GM12801 (cell line): Measurements from ENCODE around the gene CD200.

Experiments used
- TF ChIP-seq, protein P1 (sequence below): IDR thresholded peaks from one replicate; pipeline ENCODE4 v1.5.1; 2011; ENCODE audit warnings: control low read depth; ENCODE audit not compliant: insufficient read length; ENCODE audit errors: extremely low read depth

The CD200 gene

DNA sequence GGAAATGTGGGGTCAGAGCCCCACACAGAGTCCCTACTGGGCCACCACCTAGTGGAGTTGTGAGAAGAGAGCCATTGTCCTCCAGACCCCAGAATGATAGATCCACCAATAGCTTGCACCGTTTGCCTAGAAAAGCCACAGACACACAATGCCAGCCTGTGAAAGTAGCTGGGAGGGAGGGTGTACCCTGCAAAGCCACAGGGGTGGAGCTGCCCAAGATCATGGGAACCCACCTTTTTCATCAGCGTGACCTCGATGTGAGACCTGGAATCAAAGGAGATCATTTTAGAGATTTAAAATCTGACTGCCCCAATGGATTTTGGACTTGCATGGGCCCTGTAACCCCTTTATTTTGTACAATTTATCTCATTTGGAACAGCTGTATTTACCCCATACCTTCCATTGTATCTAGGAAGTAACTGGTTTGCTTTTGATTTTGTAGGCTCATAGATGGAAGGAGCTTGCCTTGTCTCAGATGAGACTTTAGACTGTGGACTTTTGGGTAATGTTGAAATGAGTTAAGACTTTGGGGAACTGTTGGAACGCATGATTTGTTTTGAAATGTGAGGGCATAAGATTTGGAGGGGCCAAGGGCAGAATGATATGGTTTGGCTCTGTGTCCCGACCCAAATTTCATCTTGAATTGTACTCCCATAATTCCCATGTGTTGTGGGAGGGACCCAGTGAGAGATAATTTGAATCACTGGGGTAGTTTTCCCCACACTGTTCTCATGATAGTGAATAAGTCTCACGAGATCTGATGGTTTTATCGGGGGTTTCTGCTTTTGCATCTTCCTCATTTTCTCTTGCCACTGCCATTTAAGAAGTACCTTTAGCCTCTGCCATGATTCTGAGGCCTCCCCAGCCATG, 49.0 kb downstream of the CD200 start:
- TF ChIP-seq, protein P1, sequence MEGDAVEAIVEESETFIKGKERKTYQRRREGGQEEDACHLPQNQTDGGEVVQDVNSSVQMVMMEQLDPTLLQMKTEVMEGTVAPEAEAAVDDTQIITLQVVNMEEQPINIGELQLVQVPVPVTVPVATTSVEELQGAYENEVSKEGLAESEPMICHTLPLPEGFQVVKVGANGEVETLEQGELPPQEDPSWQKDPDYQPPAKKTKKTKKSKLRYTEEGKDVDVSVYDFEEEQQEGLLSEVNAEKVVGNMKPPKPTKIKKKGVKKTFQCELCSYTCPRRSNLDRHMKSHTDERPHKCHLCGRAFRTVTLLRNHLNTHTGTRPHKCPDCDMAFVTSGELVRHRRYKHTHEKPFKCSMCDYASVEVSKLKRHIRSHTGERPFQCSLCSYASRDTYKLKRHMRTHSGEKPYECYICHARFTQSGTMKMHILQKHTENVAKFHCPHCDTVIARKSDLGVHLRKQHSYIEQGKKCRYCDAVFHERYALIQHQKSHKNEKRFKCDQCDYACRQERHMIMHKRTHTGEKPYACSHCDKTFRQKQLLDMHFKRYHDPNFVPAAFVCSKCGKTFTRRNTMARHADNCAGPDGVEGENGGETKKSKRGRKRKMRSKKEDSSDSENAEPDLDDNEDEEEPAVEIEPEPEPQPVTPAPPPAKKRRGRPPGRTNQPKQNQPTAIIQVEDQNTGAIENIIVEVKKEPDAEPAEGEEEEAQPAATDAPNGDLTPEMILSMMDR: no peak

DNA sequence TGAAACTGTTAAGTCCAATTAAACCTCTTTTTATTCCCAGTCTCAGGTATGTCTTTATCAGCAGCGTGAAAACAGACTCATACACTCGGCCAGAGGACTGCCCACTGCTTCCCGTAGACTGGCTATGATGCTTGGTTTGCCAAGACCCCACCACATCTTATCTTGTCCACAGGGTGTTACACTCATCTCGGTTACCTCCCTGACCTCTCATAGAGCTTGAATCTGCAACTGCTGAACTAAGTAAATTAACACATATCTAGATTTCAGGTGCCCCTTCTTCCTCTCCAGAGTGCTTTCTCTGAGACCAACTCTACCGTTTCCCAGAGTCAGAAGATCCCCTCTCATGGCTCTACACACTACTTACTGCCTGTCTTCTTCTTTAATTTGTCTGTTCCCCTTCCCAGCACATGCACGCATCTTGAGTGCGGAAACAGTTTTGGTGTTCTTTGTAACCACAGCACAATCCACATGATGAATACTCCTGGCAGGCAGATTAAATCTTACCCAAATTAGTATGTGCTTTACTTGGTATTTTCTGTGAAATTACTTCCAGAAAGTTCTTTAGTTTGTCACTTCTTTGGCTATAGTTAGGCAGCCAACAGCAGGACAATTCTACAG, 49.7 kb downstream of the CD200 start:
- TF ChIP-seq, protein P1: no peak

DNA sequence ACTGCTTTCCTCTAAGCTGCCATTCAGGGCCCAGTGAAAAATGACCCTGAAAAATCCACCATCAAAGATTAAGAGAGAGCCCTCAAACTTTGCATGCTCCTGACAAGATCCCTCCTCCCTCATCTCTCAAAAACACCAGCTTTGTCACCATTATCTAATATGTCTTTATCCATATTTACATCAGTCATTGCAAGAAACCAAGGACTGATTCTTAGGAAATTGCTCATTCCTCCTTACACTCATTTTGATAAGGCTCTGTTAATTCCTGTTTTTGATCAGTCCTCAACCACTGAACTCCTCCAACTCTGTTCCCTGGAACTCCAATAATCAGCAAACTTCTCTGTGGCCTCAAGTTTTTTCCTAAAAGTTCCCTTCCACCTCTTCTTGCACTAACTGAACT, 51.8 kb downstream of the CD200 start:
- TF ChIP-seq, protein P1: no peak

DNA sequence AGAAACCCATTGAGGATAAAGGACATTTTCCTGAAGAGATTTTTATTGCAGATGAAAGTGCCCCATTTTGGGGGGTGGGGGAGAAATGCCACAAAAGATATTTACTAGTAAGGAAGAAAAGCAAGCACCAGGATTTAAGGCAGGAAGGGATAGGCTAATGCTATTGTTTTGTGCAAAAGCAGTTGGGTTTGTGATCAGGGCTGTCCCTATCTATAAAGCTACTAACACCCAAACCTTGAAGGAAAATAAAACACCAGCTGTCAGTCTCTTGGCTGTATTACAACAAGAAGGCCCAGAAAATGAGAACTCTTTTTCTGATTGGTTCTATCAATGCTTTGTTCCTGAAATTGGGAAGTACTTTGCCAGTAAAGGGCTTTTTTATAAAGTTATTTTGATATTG, 56.0 kb downstream of the CD200 start:
- TF ChIP-seq, protein P1: no peak

DNA sequence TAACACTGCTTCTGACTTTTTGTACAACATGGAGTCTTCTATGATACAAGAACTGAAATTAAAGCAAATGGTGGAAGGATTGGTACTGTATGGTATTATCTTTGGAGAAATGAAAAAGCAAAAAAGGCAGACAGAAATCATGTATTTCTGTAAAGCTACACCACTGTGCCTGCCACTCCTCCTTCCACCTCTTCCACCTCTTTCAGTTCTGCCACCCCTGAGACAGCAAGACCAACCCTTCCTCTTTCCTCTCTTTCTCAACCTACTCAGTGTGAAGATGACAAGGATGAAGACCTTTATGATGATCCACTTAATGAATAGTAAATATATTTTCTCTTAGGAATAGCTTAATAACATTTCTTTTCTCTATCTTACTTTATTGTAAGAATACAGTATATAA, 57.0 kb downstream of the CD200 start:
- TF ChIP-seq, protein P1: no peak

DNA sequence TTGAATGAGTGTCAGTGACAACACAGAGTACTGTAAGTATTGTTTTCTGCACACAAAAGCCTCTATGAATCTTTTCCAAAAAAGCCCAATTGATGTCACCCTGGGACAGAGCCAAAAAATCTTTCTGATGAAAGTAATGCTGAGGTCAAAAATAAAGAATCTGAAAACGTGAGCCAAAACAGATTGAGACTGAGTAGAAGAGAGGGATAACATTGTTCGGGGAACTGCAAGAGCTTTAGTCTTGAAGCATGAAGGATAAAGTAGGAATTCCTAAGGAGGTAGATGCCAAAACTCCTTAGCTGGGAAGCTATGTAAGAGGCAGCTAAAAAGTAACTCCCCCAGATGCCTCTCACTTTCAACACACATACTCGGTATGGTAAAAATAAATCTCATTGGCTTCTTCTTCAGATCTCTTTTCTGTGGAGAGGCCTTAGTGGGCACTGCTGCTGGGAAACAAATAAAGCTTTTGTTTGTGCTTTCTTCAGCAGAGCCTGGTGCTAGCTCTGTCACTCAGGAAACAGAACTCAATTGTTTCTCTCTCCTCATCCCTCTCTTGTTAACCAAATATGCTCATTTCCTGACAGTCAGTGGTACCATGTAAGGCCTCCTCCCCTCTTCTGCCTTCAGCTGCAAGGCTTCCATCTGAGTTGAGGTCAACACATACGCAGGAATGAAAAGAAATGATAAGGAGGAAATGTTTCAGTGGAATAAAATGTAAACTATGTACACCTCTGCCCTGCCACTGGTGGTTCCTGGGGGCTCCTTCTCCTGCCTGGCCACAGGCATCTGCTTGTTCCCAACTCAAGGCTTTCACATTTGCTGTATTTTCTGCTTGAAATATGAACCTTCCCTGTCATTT, 58.1 kb downstream of the CD200 start:
- TF ChIP-seq, protein P1: no peak

DNA sequence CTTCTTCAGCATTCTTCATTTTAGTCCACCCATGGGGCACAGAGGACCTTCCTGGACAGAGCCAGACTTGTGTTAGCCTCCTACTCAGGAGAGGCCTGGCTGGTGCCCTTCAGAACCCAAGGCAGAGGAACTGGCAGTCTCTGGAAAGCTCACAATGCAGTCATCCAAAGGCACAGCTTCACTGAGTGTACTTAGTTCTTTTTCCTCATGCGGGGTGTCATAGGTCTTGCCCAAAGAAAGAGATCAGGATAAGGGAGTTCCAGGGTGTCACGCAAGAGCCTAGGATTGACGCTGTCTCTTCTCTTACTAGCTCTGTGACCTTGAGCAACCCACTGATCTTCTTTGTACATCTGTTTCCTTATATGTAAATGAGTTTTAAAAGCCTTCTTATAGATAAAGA, 58.7 kb downstream of the CD200 start:
- TF ChIP-seq, protein P1: no peak
